H1 (cell line): ENCODE measurements around the gene THRB.

Experiments
- ATF3 ChIP-seq: IDR thresholded peaks from 2 replicates; pipeline ENCODE4 v1.6.1; 2011; ENCODE audit warnings: low read depth, mild to moderate bottlenecking, low read length; ENCODE audit not compliant: insufficient read depth
- CTCF ChIP-seq, 3 experiments: IDR thresholded peaks; 1 replicate in 2 of 3; 2 replicates in 1 of 3; pipeline versions ENCODE4 v1.5.1 to v1.6.1; 2011; ENCODE audit warnings: low read length in 3 of 3, mild to moderate bottlenecking in 3 of 3, inconsistent platforms in 2 of 3, low read depth in 1 of 3, moderate library complexity in 1 of 3; ENCODE audit not compliant: insufficient read depth in 1 of 3; ENCODE audit errors: control extremely low read depth in 1 of 3
- POLR2A ChIP-seq, 2 experiments: IDR thresholded peaks; 1 replicate in 1 of 2; 2 replicates in 1 of 2; pipeline ENCODE4 v1.6.1; 2011; ENCODE audit warnings: low read depth in 2 of 2, low read length in 2 of 2, mild to moderate bottlenecking in 2 of 2; ENCODE audit errors: control extremely low read depth in 1 of 2
- TAF1 ChIP-seq: IDR thresholded peaks from 2 replicates; pipeline ENCODE4 v1.6.1; 2011; ENCODE audit warnings: mild to moderate bottlenecking, low read depth, low read length
- USF2 ChIP-seq: IDR thresholded peaks from 2 replicates; pipeline ENCODE4 v1.6.1; 2011; ENCODE audit warnings: low read length, improper control_type of control experiment
- YY1 ChIP-seq: IDR thresholded peaks from 2 replicates; pipeline ENCODE4 v1.6.1; 2011; ENCODE audit warnings: low read depth, mild to moderate bottlenecking, low read length

GRCh38 chr3:24165603-24165982 lies 329.1 kb downstream of the THRB start:
- no peak for TF ChIP-seq TAF1
- no peak for TF ChIP-seq CTCF (IDR thresholded peaks at IDR 0.05; ENCODE audit: control extremely low read depth in 1 of 3, insufficient read depth in 1 of 3, low read depth in 1 of 3, low read length in 3 of 3)
- TF ChIP-seq ATF3, result no peak
- no peak for TF ChIP-seq POLR2A (IDR thresholded peaks at IDR 0.05; ENCODE audit: control extremely low read depth in 1 of 2, low read depth in 2 of 2, low read length in 2 of 2)
- TF ChIP-seq YY1, result no peak
- TF ChIP-seq USF2, result no peak
